Neuron (in vitro differentiated cells): ENCODE data around the gene UBE2G1.

ENCODE experiments used
- H2AFZ ChIP-seq: one replicate; pipeline ENCODE4 v1.6.1; 2013; ENCODE audit warnings: low read depth, mild to moderate bottlenecking, inconsistent platforms, low read length, moderate library complexity
- H3K27me3 ChIP-seq: one replicate; pipeline ENCODE4 v1.6.1; 2013; ENCODE audit warnings: low read length; ENCODE audit not compliant: insufficient read depth
- H3K36me3 ChIP-seq: one replicate; pipeline ENCODE4 v1.6.1; 2013; ENCODE audit warnings: low read length; ENCODE audit not compliant: insufficient read depth
- H3K4me1 ChIP-seq: one replicate; pipeline ENCODE4 v1.6.1; 2013; ENCODE audit warnings: low read length; ENCODE audit not compliant: insufficient read depth
- H3K4me3 ChIP-seq: 2 replicates; pipeline ENCODE4 v1.5.1; 2013; ENCODE audit warnings: mild to moderate bottlenecking, low read length, moderate library complexity
- H3K9me3 ChIP-seq: one replicate; pipeline ENCODE4 v1.6.1; 2013; ENCODE audit warnings: low read length

UBE2G1 gene

GRCh38 chr17:4318596-4318995 is 47.9 kb downstream of the UBE2G1 start:
- no peaks in the 10 kb centered on the region for H3K27me3 ChIP-seq
- H2AFZ ChIP-seq = no peak overlapping the region
- H3K4me3 ChIP-seq = no peak overlapping the region
- no peaks in the 10 kb centered on the region for H3K36me3 ChIP-seq
- no peaks in the 10 kb centered on the region for H3K9me3 ChIP-seq
- no peaks in the 10 kb centered on the region for H3K4me1 ChIP-seq

GRCh38 chr17:4318186-4318585 is 48.3 kb downstream of the UBE2G1 start:
- no peaks in the 10 kb centered on the region for H3K4me1 ChIP-seq
- no peaks in the 10 kb centered on the region for H3K27me3 ChIP-seq

GRCh38 chr17:4317610-4318009 is 48.9 kb downstream of the UBE2G1 start:
- Histone ChIP-seq H3K4me1 (no peaks in the 10 kb centered on the region), H3K36me3 (no peaks in the 10 kb centered on the region), H2AFZ (no peak overlapping the region), H3K9me3 (no peaks in the 10 kb centered on the region), H3K4me3 (no peak overlapping the region), H3K27me3 (no peaks in the 10 kb centered on the region)

More at GRCh38 chr17:4318186-4318585, 48.3 kb downstream of the UBE2G1 start:
- no peaks in the 10 kb centered on the region for H3K36me3 ChIP-seq
- no peaks in the 10 kb centered on the region for H3K9me3 ChIP-seq
- no peak overlapping the region for H2AFZ ChIP-seq
- H3K4me3 ChIP-seq = no peak overlapping the region

GRCh38 chr17:4316648-4317047 is 49.8 kb downstream of the UBE2G1 start:
- H3K4me3 ChIP-seq = no peak overlapping the region
- H3K27me3 ChIP-seq = no peaks in the 10 kb centered on the region
- no peaks in the 10 kb centered on the region for H3K4me1 ChIP-seq
- no peaks in the 10 kb centered on the region for H3K36me3 ChIP-seq
- H3K9me3 ChIP-seq = no peaks in the 10 kb centered on the region
- no peak overlapping the region for H2AFZ ChIP-seq

GRCh38 chr17:4314618-4315017 is 51.9 kb downstream of the UBE2G1 start:
- H3K36me3 ChIP-seq = no peaks in the 10 kb centered on the region
- no peaks in the 10 kb centered on the region for H3K27me3 ChIP-seq
- H2AFZ ChIP-seq = no peak overlapping the region
- H3K9me3 ChIP-seq = peaks cover 3% of the 10 kb centered on the region
- peaks cover 11% of the 10 kb centered on the region for H3K4me1 ChIP-seq
- H3K4me3 ChIP-seq = no peak overlapping the region

GRCh38 chr17:4314179-4314578 is 52.3 kb downstream of the UBE2G1 start:
- peaks cover 3% of the 10 kb centered on the region for H3K9me3 ChIP-seq
- no peaks in the 10 kb centered on the region for H3K27me3 ChIP-seq
- no peak overlapping the region for H2AFZ ChIP-seq
- peaks cover 14% of the 10 kb centered on the region for H3K4me1 ChIP-seq
- H3K4me3 ChIP-seq = no peak overlapping the region
- H3K36me3 ChIP-seq = no peaks in the 10 kb centered on the region

- no peaks in the 10 kb centered on the region for H3K27me3 ChIP-seq
- H2AFZ ChIP-seq = no peak overlapping the region
- H3K9me3 ChIP-seq = peaks cover 3% of the 10 kb centered on the region
- peaks cover 14% of the 10 kb centered on the region for H3K4me1 ChIP-seq
- H3K4me3 ChIP-seq = no peak overlapping the region
- no peaks in the 10 kb centered on the region for H3K36me3 ChIP-seq
Measured at GRCh38 chr17:4313221-4314114, 53.0 kb downstream of the UBE2G1 start.

GRCh38 chr17:4310354-4311060 is 56.0 kb downstream of the UBE2G1 start:
- Histone ChIP-seq H3K27me3 (no peaks in the 10 kb centered on the region), H3K4me1 (peaks cover 14% of the 10 kb centered on the region), H3K9me3 (peaks cover 3% of the 10 kb centered on the region), H3K4me3 (no peak overlapping the region), H2AFZ (no peak overlapping the region), H3K36me3 (no peaks in the 10 kb centered on the region)

- H3K27me3 ChIP-seq = no peaks in the 10 kb centered on the region
- H3K36me3 ChIP-seq = peaks cover 3% of the 10 kb centered on the region
- H3K4me3 ChIP-seq = no peak overlapping the region
- H2AFZ ChIP-seq = no peak overlapping the region
- H3K4me1 ChIP-seq = peaks cover 14% of the 10 kb centered on the region
- peaks cover 3% of the 10 kb centered on the region for H3K9me3 ChIP-seq
Measured at GRCh38 chr17:4309897-4310296, 56.6 kb downstream of the UBE2G1 start.

- Histone ChIP-seq H3K4me1 (peaks cover 14% of the 10 kb centered on the region), H3K9me3 (peaks cover 3% of the 10 kb centered on the region), H2AFZ (no peak overlapping the region), H3K4me3 (no peak overlapping the region), H3K36me3 (peaks cover 5% of the 10 kb centered on the region), H3K27me3 (no peaks in the 10 kb centered on the region)
Measured at GRCh38 chr17:4307179-4307930, 59.1 kb downstream of the UBE2G1 start.

GRCh38 chr17:4305224-4305623 is 61.3 kb downstream of the UBE2G1 start:
- H3K4me3 ChIP-seq = no peak overlapping the region
- H3K27me3 ChIP-seq = no peaks in the 10 kb centered on the region
- peaks cover 9% of the 10 kb centered on the region for H3K4me1 ChIP-seq
- H3K36me3 ChIP-seq = peaks cover 10% of the 10 kb centered on the region
- H3K9me3 ChIP-seq = peaks cover under 1% of the 10 kb centered on the region
- H2AFZ ChIP-seq = no peak overlapping the region

- Histone ChIP-seq H2AFZ (no peak overlapping the region), H3K9me3 (no peaks in the 10 kb centered on the region), H3K36me3 (peaks cover 10% of the 10 kb centered on the region), H3K27me3 (no peaks in the 10 kb centered on the region), H3K4me3 (no peak overlapping the region), H3K4me1 (peaks cover 2% of the 10 kb centered on the region)
Measured at GRCh38 chr17:4304417-4305027, 62.0 kb downstream of the UBE2G1 start.
